UCSD-AML1 (cell line): Measurements from ENCODE around the gene ILKAP.

ENCODE experiments used
- DNase-seq: peaks from one replicate; lab custom pipeline; 2025; ENCODE audit not compliant: unreplicated experiment; lab: John Stamatoyannopoulos, UW

Gene ILKAP

GRCh38 chr2:238166391-238167343, 36.8 kb downstream of the ILKAP start:
- DNase-seq = no peak

DNA sequence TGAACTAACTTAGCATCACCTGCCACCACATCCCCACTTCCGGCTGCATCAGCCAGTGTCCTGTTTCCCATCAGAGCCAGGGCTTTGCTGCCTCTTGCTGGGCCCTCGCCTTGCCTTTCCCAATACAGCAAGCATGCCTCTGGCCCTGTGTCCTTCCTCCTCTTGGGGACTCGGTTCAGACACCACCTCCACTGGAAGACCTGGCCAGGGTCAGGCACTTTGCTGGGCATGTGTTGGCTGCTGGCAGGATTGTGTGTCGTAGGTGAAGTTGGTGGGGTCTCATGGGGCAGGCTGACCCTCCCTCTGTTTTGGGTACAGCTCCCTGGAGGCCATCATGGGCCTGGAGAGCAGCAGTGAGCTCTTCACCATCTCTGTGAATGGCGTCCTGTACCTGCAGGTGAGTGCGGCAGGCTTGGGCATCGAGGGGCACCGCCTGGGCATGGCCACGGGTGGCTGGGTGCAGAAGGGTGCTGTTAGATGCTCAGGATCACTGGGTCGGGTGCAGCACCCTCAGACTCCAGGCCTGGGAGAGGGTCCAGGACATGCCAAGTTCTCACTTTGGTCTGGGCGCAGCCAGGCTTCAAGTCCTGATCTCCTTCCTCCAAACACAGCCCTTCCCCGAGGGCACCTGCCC, 38.1 kb downstream of the ILKAP start:
- DNase-seq = no peak

DNA sequence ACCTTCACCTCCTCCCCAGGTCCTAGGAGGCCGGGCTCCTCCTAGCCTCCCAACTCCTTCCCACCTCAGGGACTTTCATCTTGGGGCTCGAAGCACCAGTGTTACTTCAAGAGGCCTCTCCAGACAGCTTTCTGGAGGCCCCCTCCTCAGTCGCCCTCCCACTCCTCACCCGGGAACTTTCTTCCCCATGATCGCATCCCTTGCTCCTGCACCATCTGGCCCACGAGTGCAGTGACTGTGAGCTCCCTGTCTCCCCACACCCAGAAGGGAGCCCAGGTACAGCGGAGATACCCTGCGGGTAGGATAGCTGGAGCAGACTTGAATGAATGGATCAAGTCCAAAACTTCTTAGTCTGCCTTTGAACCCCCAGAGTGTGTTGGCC, 38.6 kb downstream of the ILKAP start:
- DNase-seq = no peak

DNA sequence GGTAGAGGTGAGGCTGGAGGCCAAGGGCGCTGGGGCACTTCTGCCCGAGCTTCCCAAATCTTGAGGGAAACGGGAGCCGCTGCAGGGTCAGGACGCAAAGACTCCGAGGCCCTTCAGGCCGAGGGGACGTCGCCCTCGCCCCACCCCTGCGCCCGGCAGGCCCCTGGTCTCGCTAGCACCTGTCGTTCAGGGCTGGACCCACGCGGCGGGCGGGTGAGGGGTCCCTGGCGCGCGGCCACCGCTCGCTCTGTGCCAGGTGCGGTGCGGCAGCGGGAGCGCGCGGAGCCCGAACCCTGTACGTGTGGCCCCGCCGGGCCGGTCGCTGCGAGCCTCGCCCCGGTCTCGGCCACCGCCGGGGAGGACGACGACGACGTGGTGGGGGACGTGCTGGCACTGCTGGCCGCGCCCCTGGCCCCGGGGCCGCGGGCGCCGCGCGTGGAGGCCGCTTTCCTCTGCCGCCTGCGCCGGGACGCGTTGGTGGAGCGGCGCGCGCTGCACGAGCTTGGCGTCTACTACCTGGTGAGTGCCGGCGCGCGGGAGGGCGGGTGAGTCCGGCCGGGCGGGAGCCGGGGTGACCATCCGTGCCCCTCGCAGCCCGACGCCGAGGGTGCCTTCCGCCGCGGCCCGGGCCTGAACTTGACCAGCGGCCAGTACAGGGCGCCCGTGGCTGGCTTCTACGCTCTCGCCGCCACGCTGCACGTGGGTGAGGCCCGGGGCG, 39.9 kb downstream of the ILKAP start:
- no peak for DNase-seq

- DNase-seq = no peak
Measured at GRCh38 chr2:238162846-238163441, 40.6 kb downstream of the ILKAP start.

DNA sequence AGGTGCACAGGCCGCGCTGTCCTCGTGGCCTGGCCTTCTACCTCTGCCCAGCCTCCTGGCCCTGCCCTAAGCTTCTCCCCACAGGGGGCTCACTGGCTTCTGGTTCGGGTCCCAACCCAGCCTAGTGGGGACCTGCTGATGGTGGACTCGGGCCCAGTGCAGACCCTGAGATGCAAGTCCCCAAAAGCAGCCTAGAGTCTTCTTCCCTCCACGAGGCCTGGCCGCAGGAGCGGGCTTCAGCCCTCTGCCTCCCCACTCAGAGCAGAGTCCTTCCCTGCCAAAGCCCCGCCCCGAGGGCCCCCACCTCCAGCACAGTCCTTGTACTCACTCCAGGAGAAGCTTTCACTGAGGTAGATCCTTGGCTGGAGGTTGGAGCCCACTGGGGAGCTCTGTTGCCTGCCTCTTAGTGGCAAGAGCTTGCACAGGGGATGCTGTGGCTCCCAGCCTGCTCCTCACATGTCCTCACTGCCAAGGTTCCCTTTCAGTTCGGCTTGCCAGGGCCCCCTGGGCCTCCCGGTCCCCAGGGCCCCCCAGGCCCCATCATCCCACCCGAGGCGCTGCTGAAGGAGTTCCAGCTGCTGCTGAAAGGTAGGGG, 41.1 kb downstream of the ILKAP start:
- no peak for DNase-seq

DNA sequence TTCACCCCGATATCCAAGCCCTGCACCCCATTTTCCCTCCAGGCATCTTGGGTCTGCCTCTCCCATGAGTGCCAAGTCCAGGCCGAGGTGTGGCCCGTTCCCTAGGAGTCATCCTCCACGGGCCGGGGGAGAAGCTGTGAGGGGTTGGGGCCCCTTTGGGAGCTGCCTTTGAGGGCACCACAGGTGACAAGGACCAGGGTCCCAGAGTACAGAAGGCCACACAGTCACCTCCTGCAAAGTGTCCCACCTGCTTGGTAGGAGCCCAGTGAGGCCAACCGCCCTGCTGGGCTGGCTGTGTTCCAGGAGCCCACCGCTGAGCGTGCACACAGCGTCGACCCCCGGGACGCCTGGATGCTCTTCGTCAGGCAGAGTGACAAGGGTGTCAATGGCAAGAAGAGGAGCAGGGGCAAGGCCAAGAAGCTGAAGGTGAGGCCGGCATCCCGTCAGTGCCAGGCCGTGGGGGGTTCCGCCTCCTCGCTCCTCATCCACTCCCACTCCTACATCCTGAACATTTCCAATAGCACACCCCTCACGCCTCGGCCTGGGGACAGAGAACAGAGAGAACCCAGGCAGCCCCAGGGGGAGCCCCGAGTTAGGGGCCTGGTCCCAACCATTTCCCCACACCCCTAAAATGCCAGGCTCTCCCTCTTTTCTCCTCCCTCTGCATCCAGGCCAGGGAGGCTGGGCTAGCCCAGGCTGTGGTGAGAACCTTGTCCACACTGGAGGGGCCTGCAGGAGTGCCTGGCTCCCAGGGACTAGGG, 42.0 kb downstream of the ILKAP start:
- DNase-seq = no peak

DNA sequence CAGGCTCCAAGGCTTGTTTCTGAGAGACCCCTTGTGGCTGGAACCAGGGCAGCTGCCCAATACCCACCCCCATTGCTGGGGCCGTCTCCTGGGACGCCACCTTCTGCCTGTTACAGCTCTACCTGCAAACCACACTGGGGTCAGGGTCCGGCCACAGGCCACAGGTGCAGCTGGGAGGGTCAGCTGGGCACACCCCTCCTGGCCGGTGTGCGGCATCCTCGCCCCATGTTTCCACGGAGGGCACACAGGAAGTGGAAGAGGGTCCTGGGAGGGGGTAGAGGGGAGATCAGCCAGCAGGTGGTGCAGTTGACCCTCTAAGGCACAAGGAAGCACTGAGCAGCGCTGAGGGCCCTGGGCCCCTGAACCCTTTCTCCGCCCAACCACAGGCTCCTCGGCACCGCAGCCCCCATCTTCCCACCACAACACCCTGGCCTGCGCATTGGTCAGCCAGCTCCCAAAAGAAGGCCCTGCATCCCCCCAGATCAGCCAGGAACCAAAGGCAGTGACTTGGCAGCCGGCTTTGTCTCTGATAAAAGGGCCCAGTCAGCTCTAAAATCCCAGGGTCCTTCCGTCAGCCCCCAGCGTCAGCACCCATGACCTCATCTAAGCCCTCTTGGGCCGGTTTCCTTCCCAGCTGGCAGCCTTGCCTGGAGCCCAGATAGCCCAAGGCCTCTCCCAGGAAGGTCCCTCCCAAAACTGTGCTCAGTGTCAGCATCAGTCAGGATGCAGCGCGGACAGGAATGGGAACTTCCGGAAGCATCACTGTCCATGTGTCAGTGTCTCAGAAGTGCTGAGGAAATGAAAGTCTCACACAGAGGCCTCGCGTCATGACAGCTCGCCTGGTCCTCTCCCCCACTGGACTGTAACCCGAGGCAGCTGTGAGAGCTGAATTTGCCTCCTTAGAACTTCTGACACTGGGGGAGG, 43.0 kb downstream of the ILKAP start:
- DNase-seq = no peak

DNA sequence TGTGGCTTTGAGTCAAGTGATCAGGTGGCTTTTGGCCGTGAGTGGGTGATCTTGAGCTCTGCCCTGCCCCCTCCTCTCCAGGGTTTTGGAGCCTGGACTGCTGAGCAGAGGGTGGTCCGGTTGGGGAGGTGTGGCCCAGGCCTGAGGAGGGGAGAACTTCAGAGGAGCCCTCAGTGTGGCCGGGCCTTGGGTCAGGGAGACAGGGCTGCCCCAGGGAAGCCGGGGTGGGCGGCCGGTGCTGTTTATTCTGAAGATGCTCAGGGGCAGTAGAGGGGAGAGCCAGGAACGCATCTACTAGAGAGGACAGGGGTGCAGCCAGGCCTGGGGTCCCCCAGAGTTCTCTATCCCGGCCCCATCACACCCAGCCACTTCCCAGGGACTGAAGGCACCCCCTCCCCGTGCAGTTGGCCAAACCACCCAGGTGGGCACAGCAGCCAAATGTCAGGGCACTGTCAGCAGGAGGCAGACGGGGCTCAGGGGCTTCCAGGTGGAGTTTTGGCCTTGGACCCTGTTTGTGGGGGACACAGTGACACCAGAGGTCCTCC, 43.8 kb downstream of the ILKAP start:
- DNase-seq = no peak

DNA sequence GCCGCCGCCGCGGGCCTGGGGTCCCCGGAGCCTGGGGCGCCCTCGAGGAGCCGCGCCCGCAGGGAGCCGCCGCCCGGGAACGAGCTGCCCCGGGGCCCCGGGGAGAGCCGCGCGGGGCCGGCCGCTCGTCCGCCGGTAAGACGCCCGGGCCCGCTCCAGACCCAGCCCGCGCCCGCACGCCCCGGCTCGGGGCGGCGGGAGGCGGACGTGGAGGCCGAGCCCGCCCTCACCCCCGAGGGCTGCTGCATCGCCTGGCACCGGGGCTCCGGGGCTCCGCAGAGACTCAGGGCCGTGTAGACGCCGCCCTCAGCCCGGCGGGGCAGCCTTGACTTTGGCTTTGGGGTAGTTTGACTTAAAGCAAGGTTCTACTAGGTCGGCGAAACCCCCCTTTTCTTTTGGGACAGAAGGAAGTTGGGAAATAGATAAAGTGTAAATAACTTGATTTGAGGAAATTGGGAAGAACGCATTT, 44.4 kb downstream of the ILKAP start:
- DNase-seq = no peak

GRCh38 chr2:238158509-238159070, 44.9 kb downstream of the ILKAP start, which contains the start of gene ERFE:
TSS of gene ERFE (plus strand) at chr2:238158970. CDS start at chr2:238159008, 38 bp downstream.
- DNase-seq = peak; percentile 62

GRCh38 chr2:238158018-238158508, 45.4 kb downstream of the ILKAP start:
- no peak for DNase-seq

- DNase-seq = no peak
Measured at GRCh38 chr2:238157506-238158017, 45.9 kb downstream of the ILKAP start.

GRCh38 chr2:238155761-238156694, 47.5 kb downstream of the ILKAP start:
- DNase-seq = no peak

DNA sequence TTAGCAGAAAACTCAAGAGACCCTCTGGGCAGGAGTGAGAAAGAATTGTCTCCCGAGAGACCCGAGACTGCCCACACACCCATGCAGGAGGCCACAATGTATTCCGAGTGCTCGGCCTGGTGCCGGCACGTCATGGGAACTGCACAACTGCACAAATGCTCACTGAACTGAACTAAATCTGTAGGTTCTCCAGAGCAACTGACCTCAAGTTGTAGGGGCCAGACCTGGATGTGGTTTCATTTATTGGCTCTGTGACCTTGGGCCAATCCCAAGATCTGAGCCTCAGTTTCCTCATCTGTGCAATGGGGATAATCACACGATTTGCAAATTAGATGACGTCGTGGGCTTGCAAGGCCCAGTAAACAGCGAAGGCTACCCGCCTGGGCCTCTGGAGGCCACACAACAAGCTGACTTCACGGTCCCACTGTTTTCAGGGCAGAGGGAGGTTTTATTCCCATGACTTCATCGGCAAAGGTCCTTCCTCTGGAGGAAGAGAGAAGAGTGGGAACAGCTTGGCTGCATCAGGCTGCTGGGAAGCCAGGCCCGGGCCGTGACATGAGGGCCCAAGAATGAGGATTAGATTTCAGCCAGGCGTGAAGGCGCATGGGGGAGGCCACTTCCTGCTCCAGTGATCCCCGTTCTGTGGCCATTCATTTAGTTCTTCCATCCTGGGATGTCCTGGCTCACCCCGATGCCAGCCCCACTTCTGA, 48.3 kb downstream of the ILKAP start:
- DNase-seq = no peak

DNA sequence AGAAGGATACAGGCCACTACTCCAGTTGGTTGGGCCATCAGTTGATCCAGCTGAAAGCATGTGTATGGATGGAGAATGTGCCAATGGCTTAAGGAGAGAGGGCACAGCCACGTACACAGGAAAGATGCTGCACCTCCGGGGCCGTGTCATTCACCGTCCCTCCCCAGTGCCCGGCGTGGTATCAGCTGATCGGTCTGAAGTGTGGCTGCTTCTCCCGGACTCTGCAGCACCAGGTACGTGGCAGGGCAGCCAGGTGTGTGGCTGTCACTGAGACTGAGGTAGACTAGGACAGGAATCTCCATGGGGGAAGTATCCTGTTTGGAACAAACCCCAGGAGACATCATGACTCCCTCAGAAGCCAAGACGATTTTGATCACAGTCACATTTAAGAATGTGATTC, 48.9 kb downstream of the ILKAP start:
- no peak for DNase-seq
